Naive B cell (primary cell): ENCODE results near the gene RAP2A. TPM values are rescaled to one million over a fixed set of nuclear protein-coding genes. Genes with fewer than 3 reads are reported as not detected.

Experiments
- ATAC-seq, 2 donors: fragments of 150-1000 bp; cut with Tn5 transposase; 2 replicates each; pipeline ENCODE4 v1.10.0; 2021; ENCODE audit warnings: low read depth in 2 of 2, mild to moderate bottlenecking in 2 of 2, moderate library complexity in 2 of 2
- DNase-seq: peaks from one replicate; pipeline ENCODE4 v3.0.0; 2022
- H3K27ac Mint-ChIP-seq, 6 donors: one replicate each; pipeline ENCODE4 v1.8.0; 2020 to 2022; ENCODE audit warnings: mild to moderate bottlenecking in 6 of 6, mixed read lengths in 6 of 6, moderate library complexity in 5 of 6, inconsistent platforms in 2 of 6
- H3K27me3 Mint-ChIP-seq, 3 donors: one replicate each; pipeline ENCODE4 v1.8.0; 2021 to 2022; ENCODE audit warnings: mixed read lengths in 3 of 3, mild to moderate bottlenecking in 1 of 3
- H3K36me3 Mint-ChIP-seq, 2 donors: one replicate each; pipeline ENCODE4 v1.8.0; 2020 to 2022; ENCODE audit warnings: mixed read lengths in 2 of 2, inconsistent platforms in 1 of 2, mild to moderate bottlenecking in 1 of 2
- H3K4me1 Mint-ChIP-seq, 3 donors: one replicate each; pipeline ENCODE4 v1.8.0; 2020 to 2022; ENCODE audit warnings: mixed read lengths in 3 of 3, inconsistent platforms in 1 of 3, mild to moderate bottlenecking in 1 of 3, moderate library complexity in 1 of 3
- H3K4me3 Mint-ChIP-seq, 8 donors: one replicate each; pipeline ENCODE4 v1.8.0; 2020 to 2022; ENCODE audit warnings: mild to moderate bottlenecking in 8 of 8, mixed read lengths in 8 of 8, moderate library complexity in 8 of 8, inconsistent platforms in 2 of 8
- H3K9me3 Mint-ChIP-seq, 7 donors: one replicate each; pipeline ENCODE4 v1.8.0; 2020 to 2022; ENCODE audit warnings: mixed read lengths in 7 of 7, mild to moderate bottlenecking in 5 of 7, inconsistent platforms in 2 of 7, moderate library complexity in 1 of 7
- polyA plus RNA-seq, 6 donors: library from polyadenylated mRNA; unstranded; fragments of 300-500 nt; fragmentation: Illumina TruSeq; gene quantifications; one replicate each; pipeline ENCODE4 v1.2.3, GENCODE V29; 2021; ENCODE audit warnings: low read depth in 6 of 6

Gene RAP2A
- polyA plus RNA-seq, 6 donors from 2014 or later = 1.2 to 2.7 (median 1.7) TPM

DNA sequence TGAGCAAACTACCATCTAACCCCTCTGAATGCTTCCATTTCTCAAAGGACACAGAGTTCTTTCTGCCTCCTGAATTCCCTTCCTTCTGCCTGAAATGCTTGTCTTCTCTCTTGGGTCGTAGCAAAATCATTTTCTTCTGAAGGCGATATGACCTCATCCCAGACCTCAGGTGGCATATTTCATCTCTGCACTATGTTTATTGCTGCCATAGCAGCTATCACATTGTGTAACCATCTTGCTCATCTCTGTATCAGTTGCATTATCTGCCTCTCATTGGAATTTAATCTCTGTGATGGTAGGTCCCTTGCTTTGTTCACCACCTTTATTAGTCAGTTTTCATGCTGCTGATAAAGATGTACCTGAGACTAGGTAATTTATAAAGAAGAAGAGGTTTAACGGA, 32.5 kb upstream of the RAP2A start:
- Mint-ChIP-seq H3K4me3 (no peak overlapping the region), H3K36me3 (peaks cover 8 to 18% of the 10 kb centered on the region in 2 donors), H3K27ac (peak overlapping the region in 1 of 6 donors; percentile 14), H3K27me3 (peaks cover 0 to 18% (median 16%) of the 10 kb centered on the region in 3 donors), H3K9me3 (peaks cover 4 to 13% (median 10%) of the 10 kb centered on the region in 7 donors), H3K4me1 (no peaks in the 10 kb centered on the region)
- DNase-seq (no peak), ATAC-seq (no peak)

DNA sequence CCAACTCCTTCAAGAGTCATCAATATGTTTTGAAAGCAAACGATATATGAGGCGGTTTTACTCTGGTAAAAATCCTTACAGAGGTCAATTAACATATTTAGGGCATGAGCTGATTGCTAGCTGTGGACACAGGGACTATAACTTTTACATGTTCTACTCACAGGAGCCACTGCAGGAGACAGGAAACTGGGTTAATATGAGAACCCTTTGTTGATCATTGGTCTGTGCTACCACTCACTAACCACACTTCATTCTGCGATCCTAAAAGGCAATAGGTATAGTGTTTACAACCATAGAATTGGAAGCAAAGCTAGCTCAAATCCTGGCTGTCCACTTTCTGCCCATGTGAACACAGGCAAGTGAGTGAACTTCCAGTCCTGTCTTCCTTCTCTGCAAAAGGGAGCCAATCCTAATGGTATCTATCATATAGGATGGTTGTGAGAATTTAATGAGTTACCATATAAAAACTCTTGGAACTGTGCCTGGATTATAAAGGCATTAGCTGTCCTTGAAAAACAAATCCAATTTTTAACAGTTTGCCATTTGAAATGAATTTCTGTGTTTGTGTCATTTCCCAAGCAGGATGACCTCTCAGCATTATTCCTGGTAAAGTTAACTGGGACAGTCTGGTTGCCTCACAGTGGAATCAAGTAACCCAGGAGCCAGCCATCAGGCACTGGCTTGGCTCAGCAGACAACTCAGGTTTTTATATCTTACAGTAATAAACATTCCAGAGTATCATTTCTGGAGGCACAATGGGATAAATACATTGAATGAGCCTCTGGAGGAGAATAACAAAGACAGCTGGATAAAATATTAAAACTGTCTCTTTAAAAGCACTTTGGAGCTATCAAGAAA, 29.8 kb upstream of the RAP2A start:
- peaks cover 8 to 18% of the 10 kb centered on the region in 2 donors for H3K36me3 Mint-ChIP-seq

DNA sequence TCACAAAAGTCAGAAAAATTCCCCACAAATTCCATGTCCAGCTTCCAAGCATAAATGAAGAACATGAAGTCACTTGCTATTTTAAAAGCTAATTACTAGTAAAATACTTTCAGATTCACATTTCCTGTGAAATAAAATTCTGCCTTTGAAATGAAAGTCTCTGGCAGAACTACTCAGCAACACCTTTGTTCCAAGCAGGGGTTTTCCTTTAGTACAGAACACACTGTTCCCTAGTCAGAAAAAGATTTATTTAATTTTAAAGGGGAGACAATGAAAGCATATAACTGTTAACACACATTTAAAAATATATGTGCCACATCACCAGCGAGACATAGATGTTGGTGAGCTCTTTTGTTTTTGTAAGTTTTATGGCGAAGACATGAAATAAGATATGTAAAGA, 26.4 kb upstream of the RAP2A start:
- Mint-ChIP-seq H3K27ac (no peak overlapping the region), H3K27me3 (peaks cover 0 to 18% (median 11%) of the 10 kb centered on the region in 3 donors), H3K9me3 (peaks cover 0 to 4% (median 0%) of the 10 kb centered on the region in 7 donors), H3K36me3 (peaks cover 0 to 2% of the 10 kb centered on the region in 2 donors), H3K4me1 (no peaks in the 10 kb centered on the region), H3K4me3 (no peak overlapping the region)
- ATAC-seq = no peak
- no peak for DNase-seq

More for the DNA sequence above, 29.8 kb upstream of the RAP2A start:
- DNase-seq (no peak), ATAC-seq (no peak)
- Mint-ChIP-seq H3K27ac (no peak overlapping the region), H3K4me3 (no peak overlapping the region), H3K9me3 (peaks cover 4 to 14% (median 10%) of the 10 kb centered on the region in 7 donors), H3K4me1 (no peaks in the 10 kb centered on the region), H3K27me3 (peaks cover 0 to 23% (median 18%) of the 10 kb centered on the region in 3 donors)

GRCh38 chr13:97408938-97409337, 25.0 kb upstream of the RAP2A start:
- H3K27ac Mint-ChIP-seq = no peak overlapping the region
- no peaks in the 10 kb centered on the region for H3K36me3 Mint-ChIP-seq
- no peak overlapping the region for H3K4me3 Mint-ChIP-seq
- peaks cover 0 to 3% (median 0%) of the 10 kb centered on the region in 7 donors for H3K9me3 Mint-ChIP-seq
- peaks cover 0 to 17% (median 9%) of the 10 kb centered on the region in 3 donors for H3K27me3 Mint-ChIP-seq
- DNase-seq (no peak), ATAC-seq (no peak)
- no peaks in the 10 kb centered on the region for H3K4me1 Mint-ChIP-seq

- peaks cover 4 to 6% (median 6%) of the 10 kb centered on the region in 3 donors for H3K27me3 Mint-ChIP-seq
- H3K4me1 Mint-ChIP-seq = no peaks in the 10 kb centered on the region
- no peaks in the 10 kb centered on the region for H3K9me3 Mint-ChIP-seq
- ATAC-seq (no peak), DNase-seq (no peak)
- no peak overlapping the region for H3K4me3 Mint-ChIP-seq
- no peak overlapping the region for H3K27ac Mint-ChIP-seq
- no peaks in the 10 kb centered on the region for H3K36me3 Mint-ChIP-seq
Measured at GRCh38 chr13:97411984-97412383, 22.0 kb upstream of the RAP2A start.

DNA sequence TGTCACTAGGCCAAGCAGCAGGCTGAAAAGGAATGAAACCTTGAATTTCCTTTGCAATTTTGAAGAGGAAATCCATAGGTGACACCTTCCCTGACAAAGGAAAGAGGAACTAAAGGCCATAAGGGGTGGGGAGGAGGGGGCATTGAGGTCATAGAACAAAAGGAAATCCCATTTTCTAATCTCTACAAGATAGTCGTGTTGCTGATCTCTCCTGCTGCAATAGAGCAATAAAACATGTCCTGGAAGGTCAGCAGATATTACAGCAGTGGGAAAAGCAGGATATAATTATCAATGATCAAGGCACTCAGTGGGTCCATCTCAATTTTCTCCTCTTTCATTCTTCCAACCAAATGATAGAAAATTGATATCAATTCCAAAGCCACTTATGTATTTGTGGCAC, 20.3 kb upstream of the RAP2A start:
- no peak for DNase-seq
- H3K27ac Mint-ChIP-seq = no peak overlapping the region
- H3K4me1 Mint-ChIP-seq = no peaks in the 10 kb centered on the region
- ATAC-seq = no peak
- H3K4me3 Mint-ChIP-seq = no peak overlapping the region
- no peaks in the 10 kb centered on the region for H3K36me3 Mint-ChIP-seq
- H3K27me3 Mint-ChIP-seq = peaks cover 11 to 15% (median 12%) of the 10 kb centered on the region in 3 donors
- no peaks in the 10 kb centered on the region for H3K9me3 Mint-ChIP-seq

- no peak overlapping the region for H3K4me3 Mint-ChIP-seq
- H3K4me1 Mint-ChIP-seq = no peaks in the 10 kb centered on the region
- H3K27ac Mint-ChIP-seq = no peak overlapping the region
- H3K9me3 Mint-ChIP-seq = no peaks in the 10 kb centered on the region
- DNase-seq (no peak), ATAC-seq (no peak)
- H3K36me3 Mint-ChIP-seq = no peaks in the 10 kb centered on the region
- peaks cover 8 to 19% (median 11%) of the 10 kb centered on the region in 3 donors for H3K27me3 Mint-ChIP-seq
Measured at GRCh38 chr13:97414392-97414791, 19.6 kb upstream of the RAP2A start.

DNA sequence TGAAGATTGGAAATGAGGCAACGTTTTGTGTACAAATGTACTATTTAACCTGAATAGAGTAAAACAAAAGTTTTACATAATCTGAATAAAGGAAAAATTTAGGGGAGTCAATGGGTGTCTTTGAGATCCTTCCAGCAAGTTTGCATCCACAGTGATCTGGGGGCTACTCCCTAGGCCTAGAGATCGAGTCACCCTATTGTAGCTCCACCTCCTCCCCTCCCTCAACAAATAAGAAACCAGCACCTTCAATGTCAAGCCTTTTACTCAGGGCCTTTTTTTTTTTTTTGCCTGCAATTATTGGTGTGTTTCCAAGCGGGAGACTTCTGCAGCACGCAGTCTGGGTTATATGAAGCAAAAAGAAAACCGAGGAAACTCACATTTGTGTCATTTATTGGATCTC, 16.3 kb upstream of the RAP2A start:
- Mint-ChIP-seq H3K27ac (no peak overlapping the region), H3K4me3 (no peak overlapping the region), H3K27me3 (peaks cover 8 to 21% (median 11%) of the 10 kb centered on the region in 3 donors), H3K9me3 (peaks cover 0 to 6% (median 0%) of the 10 kb centered on the region in 7 donors), H3K36me3 (no peaks in the 10 kb centered on the region), H3K4me1 (no peaks in the 10 kb centered on the region)
- ATAC-seq = no peak
- no peak for DNase-seq

DNA sequence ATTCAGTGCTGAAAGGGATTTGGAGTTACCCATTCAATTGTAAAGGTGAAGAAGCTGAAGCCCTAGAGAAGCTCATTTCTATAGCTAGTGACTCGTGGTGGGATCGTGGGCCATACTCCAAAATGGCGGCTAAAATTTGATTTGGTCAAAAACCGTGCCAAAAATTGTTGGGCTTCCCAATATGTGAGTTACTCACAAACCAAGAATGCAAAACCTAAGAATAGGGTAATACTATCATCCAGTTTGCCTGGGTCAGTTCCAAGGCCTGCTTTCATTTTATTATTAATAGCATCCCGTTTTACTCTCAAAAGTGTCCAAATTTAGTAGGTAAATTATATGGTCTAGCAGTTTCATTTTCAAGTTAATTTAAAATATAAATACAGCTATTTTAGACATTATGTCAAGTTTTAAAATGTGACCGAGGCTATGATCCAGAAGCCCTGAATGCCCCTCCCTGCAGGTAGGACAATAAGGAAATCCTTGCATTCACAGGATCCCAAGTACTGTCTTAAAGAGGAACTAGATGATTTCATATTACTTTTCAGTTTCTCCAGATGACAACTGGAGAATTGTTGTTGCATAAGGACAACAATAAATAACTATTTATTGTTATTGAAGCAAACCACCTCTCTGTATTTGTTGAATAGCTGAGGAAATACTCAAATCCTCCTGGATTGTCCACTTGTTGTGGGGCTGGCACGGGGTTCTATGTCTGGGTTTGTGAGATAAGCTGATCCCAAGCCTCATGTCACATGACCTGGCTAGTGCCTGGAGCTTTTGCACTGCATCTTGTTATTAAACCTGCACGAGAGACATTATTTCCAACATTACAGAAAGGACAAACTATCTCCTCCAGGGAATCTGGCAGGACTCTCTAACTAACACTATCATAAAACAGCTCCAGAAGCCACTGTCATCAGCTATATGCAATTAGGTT, 11.6 kb upstream of the RAP2A start:
- H3K9me3 Mint-ChIP-seq = peaks cover 0 to 7% (median 2%) of the 10 kb centered on the region in 7 donors
- DNase-seq (no peak), ATAC-seq (no peak)
- no peak overlapping the region for H3K27ac Mint-ChIP-seq
- H3K27me3 Mint-ChIP-seq = peaks cover 13 to 31% (median 18%) of the 10 kb centered on the region in 3 donors
- H3K4me1 Mint-ChIP-seq = no peaks in the 10 kb centered on the region
- no peaks in the 10 kb centered on the region for H3K36me3 Mint-ChIP-seq
- no peak overlapping the region for H3K4me3 Mint-ChIP-seq

DNA sequence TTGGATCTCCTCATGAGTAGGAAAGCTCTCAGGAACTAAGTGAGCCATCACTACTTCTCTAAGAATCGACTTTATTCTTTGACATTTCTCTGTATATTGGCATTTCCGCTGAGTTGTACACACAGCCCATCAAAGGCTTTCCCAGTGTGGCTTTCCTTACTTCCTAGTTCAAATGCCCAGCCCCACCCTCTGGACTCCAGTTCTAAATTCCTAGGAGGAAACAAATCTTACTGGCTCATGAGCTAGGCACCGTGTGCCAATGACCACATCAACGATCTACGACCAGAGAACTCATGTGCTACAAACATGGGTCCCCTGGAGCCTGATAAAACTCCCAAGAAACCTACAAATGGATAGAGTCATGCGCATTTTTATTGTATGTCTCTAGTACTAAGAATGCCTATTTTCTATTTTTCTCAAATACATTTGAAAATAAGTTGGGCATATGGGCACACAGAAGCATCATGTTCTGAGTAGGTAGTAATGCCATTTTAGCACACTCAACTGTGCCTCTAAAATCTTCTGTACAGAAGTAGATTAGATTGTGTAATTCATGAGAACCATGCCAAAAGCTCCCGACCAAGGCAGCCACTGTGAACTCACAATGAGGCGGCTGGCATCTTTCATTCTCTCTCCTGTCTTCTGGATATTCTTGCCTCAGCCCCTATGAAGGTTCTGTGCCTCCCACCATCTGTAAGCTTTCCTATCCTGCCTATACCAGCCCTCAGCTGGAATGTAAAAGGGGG, 10.5 kb upstream of the RAP2A start:
- Mint-ChIP-seq H3K9me3 (peaks cover 0 to 7% (median 2%) of the 10 kb centered on the region in 7 donors), H3K27me3 (peaks cover 9 to 24% (median 11%) of the 10 kb centered on the region in 3 donors), H3K4me3 (no peak overlapping the region), H3K36me3 (no peaks in the 10 kb centered on the region), H3K4me1 (no peaks in the 10 kb centered on the region), H3K27ac (no peak overlapping the region)
- ATAC-seq = no peak
- DNase-seq = no peak

GRCh38 chr13:97425590-97425989, 8.4 kb upstream of the RAP2A start:
- no peak for ATAC-seq
- no peak overlapping the region for H3K27ac Mint-ChIP-seq
- no peaks in the 10 kb centered on the region for H3K4me1 Mint-ChIP-seq
- no peak overlapping the region for H3K4me3 Mint-ChIP-seq
- H3K36me3 Mint-ChIP-seq = no peaks in the 10 kb centered on the region
- no peak for DNase-seq
- H3K9me3 Mint-ChIP-seq = peaks cover 0 to 7% (median 2%) of the 10 kb centered on the region in 7 donors
- peaks cover 10 to 30% (median 15%) of the 10 kb centered on the region in 3 donors for H3K27me3 Mint-ChIP-seq

- Mint-ChIP-seq H3K27me3 (peaks cover 10 to 37% (median 15%) of the 10 kb centered on the region in 3 donors), H3K4me1 (peaks cover 0 to 2% (median 0%) of the 10 kb centered on the region in 3 donors), H3K36me3 (no peaks in the 10 kb centered on the region), H3K9me3 (peaks cover 0 to 3% (median 1%) of the 10 kb centered on the region in 7 donors), H3K27ac (no peak overlapping the region), H3K4me3 (no peak overlapping the region)
- ATAC-seq (no peak), DNase-seq (no peak)
Measured at GRCh38 chr13:97426695-97427094, 7.3 kb upstream of the RAP2A start.

DNA sequence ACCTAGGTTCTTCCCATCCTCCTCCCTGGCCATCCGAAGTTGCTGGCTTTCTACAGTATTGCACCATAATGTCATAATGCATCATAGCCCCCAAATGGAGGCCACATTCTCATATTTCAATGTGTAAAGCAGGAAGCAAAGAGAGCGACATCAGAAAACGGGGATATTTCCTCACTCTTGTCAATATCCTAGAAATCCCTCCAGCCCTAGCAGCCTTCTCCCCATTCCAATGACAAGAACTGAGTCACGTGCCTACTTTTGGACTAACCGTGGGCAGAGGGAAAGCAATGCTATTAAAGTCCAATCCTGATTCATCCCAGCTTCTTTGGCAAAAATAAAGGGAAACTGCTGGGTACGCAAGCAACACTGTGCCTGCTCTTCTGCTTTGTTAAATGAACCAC, 4.3 kb upstream of the RAP2A start:
- peaks cover 0 to 30% (median 10%) of the 10 kb centered on the region in 3 donors for H3K27me3 Mint-ChIP-seq
- ATAC-seq (no peak), DNase-seq (no peak)
- peaks cover 11 to 17% (median 15%) of the 10 kb centered on the region in 3 donors for H3K4me1 Mint-ChIP-seq
- peaks cover 0 to 7% (median 0%) of the 10 kb centered on the region in 7 donors for H3K9me3 Mint-ChIP-seq
- no peak overlapping the region for H3K27ac Mint-ChIP-seq
- H3K36me3 Mint-ChIP-seq = no peaks in the 10 kb centered on the region
- H3K4me3 Mint-ChIP-seq = no peak overlapping the region
